Measurements from ENCODE around the gene OXCT2.
"Not testable (repeated sequence)": the region's sequence is repeated elsewhere in the genome, so short reads cannot be mapped to it uniquely, and the experiment has no call there.

The OXCT2 gene

GRCh38 chr1:39787468-39787867 is 16.3 kb upstream of the OXCT2 start:
- no peak for DNase-seq (ENCODE audit: low read depth)

DNA sequence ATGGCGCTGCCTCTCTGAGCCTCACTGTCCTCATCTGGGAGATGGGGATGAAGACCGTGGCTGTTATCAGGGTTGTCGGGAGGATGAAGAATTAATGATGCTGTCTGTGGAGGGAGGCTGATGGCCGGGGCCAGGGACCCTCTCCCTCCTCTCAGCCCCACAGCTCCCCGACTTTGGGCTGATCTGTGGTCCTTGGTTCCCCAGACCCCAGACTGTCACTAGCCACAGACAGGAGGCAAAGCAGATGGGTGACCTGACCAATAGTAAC is 15.9 kb upstream of the OXCT2 start:
- DNase-seq (ENCODE audit: low read depth), result not testable (repeated sequence)

- DNase-seq (ENCODE audit: low read depth), result not testable (repeated sequence)
Observed at GRCh38 chr1:39786303-39787107, 15.4 kb upstream of the OXCT2 start.

GRCh38 chr1:39782685-39783084 is 11.5 kb upstream of the OXCT2 start:
- DNase-seq (ENCODE audit: low read depth), result not testable (repeated sequence)

DNA sequence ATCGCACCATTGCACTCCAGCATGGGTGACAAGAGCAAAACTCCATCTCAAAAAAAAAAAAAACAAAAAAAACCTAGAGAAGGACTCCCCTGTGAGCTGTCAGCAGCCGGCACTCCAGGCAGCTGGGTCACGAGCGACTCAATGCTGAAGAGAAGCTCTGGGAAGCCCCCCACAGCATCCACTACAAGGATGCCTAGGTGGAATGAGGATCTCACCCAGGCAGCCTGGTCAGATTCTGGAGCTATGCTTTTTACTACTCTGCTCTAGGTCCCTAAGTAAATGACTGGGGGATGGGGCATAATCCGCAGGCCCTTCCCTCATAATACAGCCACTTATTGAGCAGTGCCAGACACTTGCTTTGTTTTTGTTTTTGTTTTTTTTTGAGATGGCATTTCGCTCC is 11.0 kb upstream of the OXCT2 start:
- no peak for DNase-seq (ENCODE audit: low read depth)

GRCh38 chr1:39781349-39781715 is 10.2 kb upstream of the OXCT2 start:
- no peak for DNase-seq (ENCODE audit: low read depth)

DNA sequence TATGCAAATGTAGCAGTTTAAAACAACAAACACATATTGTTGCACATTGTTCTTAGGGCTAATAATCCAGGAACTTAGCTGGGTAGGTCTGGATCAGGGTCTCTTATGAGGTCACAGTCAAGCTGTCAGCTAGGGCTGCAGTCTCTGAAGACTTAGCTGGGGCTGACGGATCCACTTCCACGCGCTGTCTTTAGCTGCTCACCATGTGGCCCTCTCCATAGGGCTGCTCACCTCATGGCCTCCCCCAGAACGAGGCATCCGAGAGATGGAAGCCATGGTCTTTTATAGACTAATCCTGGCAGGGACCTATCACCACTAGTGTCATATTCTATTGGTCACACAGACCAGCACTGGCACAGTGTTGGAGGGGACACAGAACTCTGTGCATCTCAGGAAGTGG is 8.7 kb upstream of the OXCT2 start:
- no peak for DNase-seq (ENCODE audit: low read depth)

DNA sequence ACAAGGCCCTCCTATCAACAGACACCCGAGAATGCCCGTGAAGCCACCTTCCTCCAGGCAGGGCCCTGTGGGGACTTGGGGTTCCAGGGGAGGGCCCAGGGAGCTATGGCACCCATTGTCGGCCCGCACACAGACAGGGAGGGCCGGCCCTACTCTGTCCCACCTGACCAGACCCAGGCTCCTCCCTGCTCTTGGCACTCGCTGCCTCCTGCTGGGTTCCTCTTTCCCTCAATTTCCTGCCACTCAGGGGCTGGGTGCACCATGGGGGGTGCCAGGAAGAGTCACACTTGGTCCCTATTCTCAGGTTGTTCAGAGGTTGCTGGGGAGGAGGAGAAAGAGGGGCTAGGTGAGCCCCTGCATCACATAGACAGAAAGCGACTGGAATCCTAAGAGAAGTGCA is 8.0 kb upstream of the OXCT2 start:
- DNase-seq (ENCODE audit: low read depth), result no peak

- not testable (repeated sequence) for DNase-seq (ENCODE audit: low read depth)
Observed at GRCh38 chr1:39778463-39779099, 7.4 kb upstream of the OXCT2 start.

DNA sequence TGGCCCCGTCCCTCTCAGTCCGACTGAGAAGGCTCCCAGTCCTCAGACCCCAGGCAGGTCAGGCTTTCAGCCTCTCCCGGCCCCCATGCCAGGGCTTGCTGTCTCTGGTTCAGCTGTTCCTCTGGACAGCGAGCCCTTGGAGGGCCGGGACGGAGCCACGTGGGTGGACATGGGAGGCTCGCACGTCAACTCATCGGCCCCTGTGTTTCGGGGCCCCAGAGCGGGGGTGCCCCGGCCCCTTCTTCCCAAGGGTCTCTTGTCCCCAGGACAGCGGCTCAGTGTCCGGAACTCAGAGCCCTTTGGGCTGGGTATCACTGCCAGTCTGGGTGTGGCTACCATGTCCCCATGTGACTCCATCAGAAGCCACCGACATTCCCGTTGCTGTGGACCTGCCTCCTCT is 6.7 kb upstream of the OXCT2 start:
- not testable (repeated sequence) for DNase-seq (ENCODE audit: low read depth)

DNA sequence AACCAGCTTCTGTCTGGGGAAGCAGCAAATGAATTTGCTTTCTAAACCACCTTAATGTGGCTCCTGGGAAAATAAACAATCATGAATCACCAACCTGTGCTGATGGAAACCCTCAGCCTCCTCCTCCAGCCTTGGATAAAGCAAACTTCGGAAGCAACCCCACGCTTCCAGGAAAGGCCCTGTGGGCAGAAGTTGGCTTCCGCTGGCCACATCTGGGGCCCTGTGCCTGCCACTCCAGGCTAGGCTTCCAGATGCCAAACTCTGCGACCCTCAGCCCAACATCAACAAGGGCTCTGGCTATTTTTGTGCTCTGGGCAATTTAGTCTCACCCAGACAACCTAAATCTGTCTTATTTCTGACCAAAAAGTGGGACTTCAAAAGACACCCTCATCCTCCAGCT is 6.2 kb upstream of the OXCT2 start:
- DNase-seq (ENCODE audit: low read depth), result no peak

- no peak for DNase-seq (ENCODE audit: low read depth)
Observed at GRCh38 chr1:39776886-39777285, 5.7 kb upstream of the OXCT2 start.

DNA sequence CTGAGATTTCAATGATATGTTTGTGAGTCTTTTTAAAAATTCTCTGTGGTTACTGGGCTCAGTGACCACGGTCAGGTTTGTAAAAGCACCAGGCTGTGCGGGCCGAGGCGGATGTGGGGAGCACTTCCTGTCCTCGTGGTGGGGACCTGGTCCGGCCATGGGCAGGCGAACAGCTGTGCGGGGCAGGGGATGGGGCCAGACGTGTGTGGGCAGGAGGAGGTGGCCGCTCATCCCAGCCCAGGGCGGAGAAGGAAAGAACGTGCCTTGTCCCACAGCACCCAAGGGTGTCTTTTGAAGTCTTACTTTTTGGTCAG is 5.2 kb upstream of the OXCT2 start:
- no peak for DNase-seq (ENCODE audit: low read depth)

DNA sequence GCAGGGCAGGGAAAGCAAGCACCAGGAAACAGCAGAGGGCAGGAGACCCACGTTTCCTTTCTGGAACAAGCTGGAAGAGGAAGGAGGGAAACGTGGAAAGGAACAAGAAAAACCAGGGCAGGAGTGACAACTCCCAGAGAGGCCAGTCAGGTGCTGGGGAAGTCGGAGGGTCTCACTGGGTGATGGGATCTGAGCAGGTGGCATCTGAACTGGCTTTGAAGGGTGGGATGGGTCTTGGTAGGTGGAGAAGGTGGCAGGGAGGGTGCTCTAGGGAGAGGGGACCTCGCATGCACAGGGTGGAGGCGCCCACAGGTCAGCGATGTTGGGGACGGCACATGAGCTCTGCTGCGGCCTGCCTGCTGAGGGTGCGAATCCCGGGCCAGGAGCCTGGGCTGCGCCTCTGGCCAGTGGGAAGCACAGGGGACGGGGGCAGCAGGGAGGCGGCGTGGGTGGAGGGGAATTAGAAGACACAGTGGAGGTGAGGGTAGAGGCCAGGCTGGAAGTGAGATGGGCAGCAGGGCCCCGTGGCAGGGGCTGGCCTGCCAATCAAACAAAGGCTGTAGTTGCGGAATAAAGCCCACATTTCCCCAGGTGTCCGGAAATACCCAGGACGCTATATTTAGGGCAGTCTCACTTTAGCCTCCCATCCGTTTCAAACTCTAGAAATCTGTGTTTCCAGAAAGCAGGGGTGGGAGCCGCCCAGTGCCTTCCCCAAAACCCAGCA is 4.7 kb upstream of the OXCT2 start:
- not testable (repeated sequence) for DNase-seq (ENCODE audit: low read depth)

- DNase-seq (ENCODE audit: low read depth), result not testable (repeated sequence)
Observed at GRCh38 chr1:39775141-39775540, 4.0 kb upstream of the OXCT2 start.

DNA sequence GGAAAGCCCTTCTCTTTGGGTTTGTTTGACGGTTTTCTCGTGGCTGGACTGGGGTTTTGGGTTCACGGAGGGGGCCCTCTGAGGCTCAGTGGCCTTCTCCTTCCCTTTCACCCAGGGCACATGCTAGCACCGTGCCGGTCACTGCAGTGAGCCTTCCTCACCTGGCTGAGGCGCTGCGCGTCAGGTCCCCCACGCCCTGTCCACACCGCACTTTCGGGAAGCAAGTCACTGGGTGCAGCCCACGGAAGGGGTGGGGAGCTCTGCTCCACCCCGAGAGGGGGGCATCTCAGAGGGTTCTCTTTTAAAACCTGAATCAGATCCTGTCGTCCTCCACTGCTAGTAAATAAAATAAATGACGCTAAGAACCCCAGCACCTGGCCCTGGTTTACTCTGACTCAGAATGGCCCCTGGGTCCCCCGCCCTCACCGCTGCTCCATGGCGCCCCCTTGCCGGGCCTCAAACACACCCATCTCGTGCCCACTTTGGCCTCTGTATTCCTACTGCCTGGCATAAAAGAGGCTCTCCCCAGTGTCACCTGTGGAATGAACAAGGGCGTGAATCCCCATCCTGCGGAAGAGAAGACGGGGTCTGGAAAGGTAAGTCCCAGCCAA is 2.3 kb upstream of the OXCT2 start:
- DNase-seq (ENCODE audit: low read depth), result not testable (repeated sequence)

DNA sequence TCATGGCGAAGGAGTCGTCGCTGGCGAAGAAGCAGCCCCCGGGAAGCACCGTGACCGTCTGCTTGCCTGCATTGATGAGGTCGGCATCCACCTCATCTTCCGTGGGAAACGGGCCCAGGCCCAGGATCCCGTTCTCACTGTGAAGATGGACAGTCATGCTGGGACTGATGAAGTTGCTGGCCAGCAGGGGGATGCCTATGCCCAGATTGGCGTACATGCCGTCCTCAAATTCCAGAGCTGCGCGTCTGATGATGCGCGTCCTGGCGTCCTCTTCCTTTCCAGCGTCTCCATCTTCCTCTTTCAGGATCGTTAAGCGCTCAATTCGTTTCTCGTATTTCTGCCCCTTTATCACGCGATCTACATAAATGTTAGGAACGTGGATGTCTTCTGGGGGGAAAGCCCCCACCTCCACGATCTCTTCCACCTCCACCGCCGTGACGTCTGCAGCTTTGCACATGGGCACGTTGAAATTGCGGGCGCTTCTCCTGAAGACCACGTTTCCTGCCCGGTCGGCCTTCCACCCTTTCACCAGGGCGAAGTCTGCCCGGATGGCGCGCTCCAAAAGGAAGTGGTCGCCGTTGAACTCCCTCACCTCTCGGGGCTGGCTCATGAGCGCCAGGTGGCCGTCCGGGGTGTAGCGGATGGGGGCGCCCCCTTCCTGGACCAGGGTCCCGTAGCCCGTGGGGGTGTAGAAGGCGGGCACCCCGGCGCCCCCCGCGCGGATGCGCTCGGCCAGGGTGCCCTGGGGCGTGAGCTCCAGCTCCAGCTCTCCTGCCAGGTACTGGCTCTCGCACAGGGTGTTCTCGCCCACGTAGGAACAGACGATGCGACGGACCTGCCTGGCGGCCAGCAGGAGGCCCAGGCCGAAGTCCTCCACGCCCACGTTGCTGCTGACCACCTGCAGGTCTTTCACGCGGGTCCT is 787 bp downstream of the OXCT2 start:
- not testable (repeated sequence) for DNase-seq (ENCODE audit: low read depth)

DNA sequence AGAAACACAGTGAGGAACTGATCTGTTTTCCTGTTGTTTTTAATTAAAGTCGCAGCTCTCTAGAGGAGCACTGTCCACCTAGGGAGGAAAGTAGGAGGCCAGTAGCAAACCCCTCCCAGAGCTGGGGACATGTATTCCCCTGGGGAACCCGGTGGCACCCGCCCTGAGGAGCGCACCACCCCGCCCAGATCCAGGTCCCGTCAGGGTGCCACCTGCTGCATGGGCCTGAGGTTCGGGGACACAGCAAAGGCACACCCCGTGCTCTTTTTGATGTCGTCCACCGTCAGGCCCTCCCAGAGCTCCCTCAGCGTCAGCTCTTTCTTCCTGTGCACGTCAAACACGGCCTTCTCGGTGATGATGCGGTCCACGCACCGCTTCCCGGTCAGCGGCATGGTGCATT is 1.6 kb downstream of the OXCT2 start:
- not testable (repeated sequence) for DNase-seq (ENCODE audit: low read depth)

DNA sequence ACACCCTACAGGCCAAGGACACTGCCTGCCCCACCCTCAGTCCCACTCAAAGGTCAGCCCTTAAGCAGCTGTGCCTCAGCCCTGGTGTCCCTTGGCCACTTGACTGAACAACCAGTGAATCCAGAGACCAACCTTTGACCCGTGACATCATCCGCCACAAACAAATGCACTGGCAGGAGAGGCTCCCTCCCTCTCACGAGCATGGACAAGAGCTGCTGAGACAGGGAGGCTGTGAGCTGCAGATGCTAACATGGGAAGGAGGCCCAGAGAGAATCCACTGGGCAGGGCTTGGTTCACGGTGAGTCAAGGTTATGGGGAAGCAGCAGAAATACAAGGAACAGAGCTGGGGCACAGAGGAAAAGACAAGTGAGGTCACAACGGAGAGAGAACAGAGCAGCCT is 4.7 kb downstream of the OXCT2 start:
- not testable (repeated sequence) for DNase-seq (ENCODE audit: low read depth)

DNA sequence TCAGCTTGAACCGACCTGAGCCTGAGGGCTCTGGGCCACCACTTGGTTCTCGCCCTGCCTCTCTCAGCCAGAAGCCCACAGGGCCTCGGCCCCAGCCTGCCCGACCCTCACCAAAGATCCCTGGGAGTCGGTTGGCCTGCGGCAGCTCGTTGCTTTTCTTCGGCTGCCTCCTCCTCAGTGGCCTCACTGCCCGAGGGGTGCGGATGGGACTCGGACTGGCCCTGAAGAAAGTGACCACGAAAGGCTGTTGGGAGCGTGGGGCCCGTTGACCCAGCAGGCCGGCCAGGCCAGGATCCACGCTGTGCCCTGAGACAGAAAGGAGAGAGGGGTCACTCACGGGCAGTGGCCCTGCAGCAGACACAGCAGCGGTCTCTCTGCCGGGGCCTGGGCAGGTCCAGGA is 6.6 kb downstream of the OXCT2 start:
- not testable (repeated sequence) for DNase-seq (ENCODE audit: low read depth)

DNA sequence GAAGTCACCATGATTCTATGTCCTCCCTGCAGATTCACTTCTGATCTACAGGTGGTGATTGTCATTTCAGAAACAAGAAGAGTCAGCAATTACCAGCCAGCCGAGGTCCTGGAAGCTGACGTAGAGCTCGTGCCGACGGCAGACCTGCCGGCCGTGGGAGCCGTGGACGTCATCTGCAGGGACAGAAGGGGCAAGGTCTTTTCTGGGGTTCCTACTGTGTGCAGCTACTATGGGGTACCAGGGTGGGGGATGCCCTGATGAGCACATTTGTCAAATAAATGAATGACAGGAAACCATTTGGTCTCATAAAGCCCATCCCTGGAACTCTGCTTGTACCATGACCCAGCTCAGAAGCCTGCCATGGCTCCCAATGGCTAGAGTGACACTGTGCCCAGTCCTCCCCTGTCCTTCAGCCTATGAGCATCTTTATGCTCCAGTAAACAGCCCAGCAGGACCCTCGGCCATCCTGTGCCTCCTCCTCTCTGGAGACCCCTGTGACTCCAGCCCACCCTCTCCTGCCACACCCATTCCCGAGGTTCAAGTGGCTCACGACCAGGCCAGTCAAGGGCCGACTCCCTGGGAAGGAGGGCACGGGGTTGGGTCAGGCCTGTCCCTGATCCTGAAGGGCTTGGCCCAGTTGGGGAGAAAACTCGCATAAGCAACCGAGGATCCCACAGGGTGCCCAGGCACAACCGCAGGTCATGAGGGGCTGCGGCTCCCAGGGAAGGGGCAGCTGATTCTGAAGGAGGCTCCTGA is 7.4 kb downstream of the OXCT2 start:
- not testable (repeated sequence) for DNase-seq (ENCODE audit: low read depth)

Data from T-helper 22 cell (primary cell).